ENCODE results near the gene TTC14. TPM values are rescaled to one million over a fixed set of nuclear protein-coding genes. Genes with fewer than 3 reads are reported as not detected.
A peak's percentile ranks its signal among the peaks of the same experiment; 100 is the strongest.
"Not testable (repeated sequence)": the region's sequence is repeated elsewhere in the genome, so short reads cannot be mapped to it uniquely, and the experiment has no call there.

The TTC14 gene, protein sequence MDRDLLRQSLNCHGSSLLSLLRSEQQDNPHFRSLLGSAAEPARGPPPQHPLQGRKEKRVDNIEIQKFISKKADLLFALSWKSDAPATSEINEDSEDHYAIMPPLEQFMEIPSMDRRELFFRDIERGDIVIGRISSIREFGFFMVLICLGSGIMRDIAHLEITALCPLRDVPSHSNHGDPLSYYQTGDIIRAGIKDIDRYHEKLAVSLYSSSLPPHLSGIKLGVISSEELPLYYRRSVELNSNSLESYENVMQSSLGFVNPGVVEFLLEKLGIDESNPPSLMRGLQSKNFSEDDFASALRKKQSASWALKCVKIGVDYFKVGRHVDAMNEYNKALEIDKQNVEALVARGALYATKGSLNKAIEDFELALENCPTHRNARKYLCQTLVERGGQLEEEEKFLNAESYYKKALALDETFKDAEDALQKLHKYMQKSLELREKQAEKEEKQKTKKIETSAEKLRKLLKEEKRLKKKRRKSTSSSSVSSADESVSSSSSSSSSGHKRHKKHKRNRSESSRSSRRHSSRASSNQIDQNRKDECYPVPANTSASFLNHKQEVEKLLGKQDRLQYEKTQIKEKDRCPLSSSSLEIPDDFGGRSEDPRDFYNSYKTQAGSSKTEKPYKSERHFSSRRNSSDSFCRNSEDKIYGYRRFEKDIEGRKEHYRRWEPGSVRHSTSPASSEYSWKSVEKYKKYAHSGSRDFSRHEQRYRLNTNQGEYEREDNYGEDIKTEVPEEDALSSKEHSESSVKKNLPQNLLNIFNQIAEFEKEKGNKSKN
- 48.6 and 50.0 TPM in 2 replicates for total RNA-seq

DNA sequence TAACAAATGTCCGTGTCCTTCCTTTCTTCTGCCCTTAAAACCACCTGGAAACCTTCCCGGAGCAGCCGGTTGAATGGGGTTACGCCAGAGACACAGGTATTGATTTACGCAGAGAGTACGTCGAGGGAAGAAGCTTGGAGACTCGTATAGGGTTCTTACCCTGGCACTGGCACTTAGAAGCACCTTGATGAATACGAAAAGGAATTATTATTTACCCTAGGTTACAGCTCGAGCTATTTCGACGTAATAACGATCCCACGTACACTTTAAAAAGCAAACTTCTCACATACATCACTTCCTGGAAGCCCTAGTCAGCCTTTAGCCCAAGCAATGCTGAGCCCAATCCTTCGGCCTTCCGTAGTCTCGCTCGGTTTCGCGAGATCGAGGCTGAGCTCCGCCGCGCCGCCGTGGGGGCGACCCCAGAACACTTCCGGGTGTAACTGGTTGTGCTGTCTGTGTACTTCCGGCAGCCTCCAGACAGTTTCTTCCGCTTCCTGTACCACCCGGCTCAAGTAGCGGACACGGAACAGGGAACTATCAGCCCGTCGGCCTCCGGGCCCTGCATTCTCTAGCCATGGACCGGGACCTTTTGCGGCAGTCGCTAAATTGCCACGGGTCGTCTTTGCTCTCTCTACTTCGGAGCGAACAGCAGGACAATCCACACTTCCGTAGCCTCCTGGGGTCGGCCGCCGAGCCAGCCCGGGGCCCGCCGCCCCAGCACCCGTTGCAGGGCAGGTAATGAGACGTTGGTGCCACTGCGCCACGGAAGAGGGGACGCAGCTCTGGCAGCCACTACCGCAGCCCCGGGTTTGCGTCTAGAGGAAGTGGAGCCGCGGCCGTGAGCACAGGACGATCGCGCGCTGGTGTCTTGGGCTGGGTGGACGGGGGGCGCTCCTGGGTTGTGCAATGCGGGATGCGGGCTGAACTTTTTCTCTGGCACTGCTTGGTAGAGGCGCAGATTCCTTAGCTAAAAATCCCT lies at the start of gene TTC14:
TSS of gene TTC14 (plus strand) at position 476 of the 979 bp plus-strand sequence. CDS start at position 575, 99 bp downstream.
- peak within 1 kb of the TSS; percentile 88 for H3K4me3 Mint-ChIP-seq (ENCODE audit: low read depth)
- DNase-seq (ENCODE audit: low spot score) = peak; percentile 95
- intact Hi-C loops (cut with micrococcal nuclease) = loop anchor here (1.0 to 5.0 kb wide), 8 partner anchors 29 to 1255 kb away; partner anchors contain the start of genes ACTL6A, CCDC39, DNAJC19 and FXR1
- H3K27me3 Mint-ChIP-seq (ENCODE audit: low read depth) = peaks cover 11% of the 10 kb centered on the region
- H3K9me3 Mint-ChIP-seq = no peaks in the 10 kb centered on the region
- H3K27ac Mint-ChIP-seq = peak within 1 kb of the TSS; percentile 88
- H3K4me1 Mint-ChIP-seq (ENCODE audit: low read depth) = peaks cover 15% of the 10 kb centered on the region
- H3K36me3 Mint-ChIP-seq (ENCODE audit: low read depth) = peaks cover 46% of the 10 kb centered on the region

DNA sequence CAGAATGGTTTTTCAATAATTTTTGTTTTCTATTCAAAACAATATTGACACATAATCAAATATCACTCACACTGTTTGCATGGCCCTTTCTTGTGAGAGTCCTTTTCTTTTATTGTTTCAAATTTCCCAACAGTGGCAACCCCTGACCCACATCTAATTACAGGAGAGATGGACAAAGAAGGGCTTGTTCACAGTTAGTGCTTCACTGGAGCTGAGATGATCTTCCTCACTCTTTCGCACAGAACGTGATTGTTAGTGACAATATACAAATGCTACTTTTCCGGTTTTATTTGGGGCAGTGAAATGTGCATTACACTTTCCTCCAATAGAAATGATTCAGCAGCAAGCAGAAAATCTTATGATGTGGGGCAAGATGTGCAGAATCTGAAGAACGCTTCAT lies 38.6 kb upstream of the TTC14 start:
- DNase-seq (ENCODE audit: low spot score) = no peak
- intact Hi-C loops (cut with micrococcal nuclease) = no loop called here
- Mint-ChIP-seq H3K4me1 (ENCODE audit: low read depth) (no peaks in the 10 kb centered on the region), H3K4me3 (ENCODE audit: low read depth) (no peak overlapping the region), H3K27me3 (ENCODE audit: low read depth) (no peaks in the 10 kb centered on the region), H3K9me3 (no peaks in the 10 kb centered on the region), H3K36me3 (ENCODE audit: low read depth) (no peaks in the 10 kb centered on the region), H3K27ac (no peak overlapping the region)

DNA sequence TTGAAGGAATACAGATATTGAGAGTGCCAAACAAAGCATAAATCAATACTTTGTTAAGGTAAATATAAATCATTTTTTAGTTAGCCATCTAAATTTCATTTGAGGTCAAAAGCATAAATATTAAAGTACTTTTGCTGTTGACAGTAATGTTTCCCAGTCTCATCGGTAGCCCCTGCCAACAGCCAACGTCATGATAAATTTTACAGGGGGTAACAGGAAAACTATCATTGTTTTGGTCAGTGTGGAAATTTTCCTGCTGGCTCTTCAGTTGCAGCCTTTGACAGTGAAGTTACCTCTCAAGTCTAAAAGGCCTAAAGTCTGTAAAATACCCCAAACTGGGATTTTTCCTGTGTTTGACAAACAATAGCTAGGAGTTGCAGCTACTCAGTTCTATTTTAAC lies 37.3 kb upstream of the TTC14 start:
- intact Hi-C loops (cut with micrococcal nuclease) = no loop called here
- Mint-ChIP-seq H3K4me3 (ENCODE audit: low read depth) (no peak overlapping the region), H3K27ac (no peak overlapping the region), H3K36me3 (ENCODE audit: low read depth) (no peaks in the 10 kb centered on the region), H3K4me1 (ENCODE audit: low read depth) (no peaks in the 10 kb centered on the region), H3K27me3 (ENCODE audit: low read depth) (no peaks in the 10 kb centered on the region), H3K9me3 (no peaks in the 10 kb centered on the region)
- no peak for DNase-seq (ENCODE audit: low spot score)

DNA sequence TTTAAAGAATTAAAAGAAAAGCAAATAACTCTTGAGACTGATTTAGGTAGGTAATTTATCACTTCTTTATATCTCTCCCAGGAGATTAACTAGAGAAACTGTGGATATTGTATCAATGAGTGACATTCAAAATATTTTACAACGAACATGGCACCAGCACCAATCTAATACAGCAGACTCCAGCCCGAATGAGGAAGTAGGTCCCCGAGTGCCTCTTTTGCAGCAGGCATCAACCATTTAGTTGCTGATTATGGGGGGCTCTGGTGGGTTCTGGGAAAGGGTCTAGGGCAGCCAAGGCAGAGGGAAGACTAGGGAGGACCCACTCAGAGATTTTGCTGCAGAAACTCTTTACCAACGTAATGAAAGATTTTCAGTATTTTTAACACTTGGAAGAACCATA lies 31.7 kb upstream of the TTC14 start:
- Mint-ChIP-seq H3K9me3 (no peaks in the 10 kb centered on the region), H3K27ac (no peak overlapping the region), H3K4me3 (ENCODE audit: low read depth) (no peak overlapping the region), H3K4me1 (ENCODE audit: low read depth) (no peaks in the 10 kb centered on the region), H3K36me3 (ENCODE audit: low read depth) (no peaks in the 10 kb centered on the region), H3K27me3 (ENCODE audit: low read depth) (no peaks in the 10 kb centered on the region)
- DNase-seq (ENCODE audit: low spot score) = no peak
- intact Hi-C loops (cut with micrococcal nuclease) = no loop called here

DNA sequence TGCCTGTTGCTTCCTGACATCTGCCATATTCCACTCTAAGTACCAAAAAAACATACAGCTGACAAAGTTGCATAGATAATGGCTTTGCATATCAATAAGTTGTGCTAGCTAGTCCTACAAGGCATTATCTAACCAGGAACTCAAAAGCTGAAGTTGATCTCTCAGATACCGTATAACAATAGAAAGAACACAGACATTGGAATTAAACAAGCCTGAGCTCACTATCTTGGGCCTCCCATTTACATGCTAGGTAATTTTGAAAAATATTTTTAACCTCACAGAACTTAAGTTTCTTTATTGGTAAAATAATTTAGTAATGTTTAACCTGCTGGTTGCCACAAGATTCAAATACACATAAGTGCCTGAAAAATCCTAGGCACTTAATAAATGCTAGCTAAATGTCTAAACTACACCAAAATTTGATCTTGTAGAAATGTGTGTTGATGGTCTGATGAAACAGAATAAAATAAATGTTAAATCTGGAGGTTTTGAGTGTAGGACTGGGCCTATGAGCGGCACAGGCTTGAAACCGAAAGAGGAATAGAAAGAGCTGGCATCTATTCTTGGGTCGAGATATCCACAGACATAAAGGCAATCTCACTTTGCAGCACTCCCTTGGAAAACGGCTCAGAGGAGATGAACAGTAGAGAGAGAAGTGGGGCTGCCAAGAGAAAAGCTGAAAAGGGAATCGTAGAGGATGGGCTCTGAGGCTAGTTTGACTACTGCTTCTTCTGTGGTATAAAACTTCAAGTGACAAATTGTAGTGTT lies 29.9 kb upstream of the TTC14 start:
- H3K4me1 Mint-ChIP-seq (ENCODE audit: low read depth) = no peaks in the 10 kb centered on the region
- H3K4me3 Mint-ChIP-seq (ENCODE audit: low read depth) = no peak overlapping the region
- no peaks in the 10 kb centered on the region for H3K9me3 Mint-ChIP-seq
- H3K27me3 Mint-ChIP-seq (ENCODE audit: low read depth) = no peaks in the 10 kb centered on the region
- no peak for DNase-seq (ENCODE audit: low spot score)
- intact Hi-C loops (cut with micrococcal nuclease) = no loop called here
- H3K36me3 Mint-ChIP-seq (ENCODE audit: low read depth) = no peaks in the 10 kb centered on the region
- H3K27ac Mint-ChIP-seq = no peak overlapping the region

DNA sequence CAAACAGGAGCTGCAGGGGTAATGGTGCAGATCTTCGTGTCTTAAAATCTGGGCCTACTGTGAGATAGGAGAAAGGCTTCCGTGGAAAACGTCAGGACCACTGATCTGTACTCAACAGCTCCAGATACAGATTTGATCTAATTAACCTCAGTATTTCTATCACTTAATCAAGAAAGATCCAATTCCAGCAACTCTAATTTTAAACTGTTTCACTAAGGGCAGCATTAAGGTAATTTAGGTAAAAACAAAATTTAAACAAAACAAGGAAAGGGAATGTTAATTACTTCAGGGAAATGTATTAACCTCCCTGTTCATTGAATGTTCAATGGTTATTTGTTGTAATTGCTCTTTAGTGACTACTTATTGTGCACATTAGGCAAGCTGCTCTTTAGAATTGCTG lies 26.4 kb upstream of the TTC14 start:
- Mint-ChIP-seq H3K9me3 (no peaks in the 10 kb centered on the region), H3K36me3 (ENCODE audit: low read depth) (no peaks in the 10 kb centered on the region), H3K4me3 (ENCODE audit: low read depth) (no peak overlapping the region), H3K4me1 (ENCODE audit: low read depth) (no peaks in the 10 kb centered on the region), H3K27me3 (ENCODE audit: low read depth) (no peaks in the 10 kb centered on the region), H3K27ac (no peak overlapping the region)
- intact Hi-C loops (cut with micrococcal nuclease) = no loop called here
- no peak for DNase-seq (ENCODE audit: low spot score)

DNA sequence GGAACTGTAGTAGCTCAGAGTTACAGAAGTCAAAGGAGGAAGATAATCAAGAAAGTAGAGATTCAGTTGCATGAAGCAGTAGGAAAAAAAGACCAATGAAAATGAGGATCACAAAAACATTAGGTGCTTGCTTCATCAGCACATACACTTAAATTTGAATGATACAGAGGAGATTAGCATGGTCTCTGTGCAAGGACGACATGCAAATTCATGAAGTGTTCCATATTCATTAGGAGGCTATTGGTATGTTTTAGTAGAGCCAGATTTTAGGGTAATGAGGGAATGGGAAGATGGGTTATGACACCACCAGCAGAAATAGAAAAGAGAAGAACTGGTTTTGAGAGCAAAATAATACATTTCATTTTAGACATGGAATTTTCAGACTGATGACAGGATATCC lies 21.0 kb upstream of the TTC14 start:
- no peaks in the 10 kb centered on the region for H3K4me1 Mint-ChIP-seq (ENCODE audit: low read depth)
- intact Hi-C loops (cut with micrococcal nuclease) = no loop called here
- H3K27me3 Mint-ChIP-seq (ENCODE audit: low read depth) = peaks cover 8% of the 10 kb centered on the region
- no peaks in the 10 kb centered on the region for H3K36me3 Mint-ChIP-seq (ENCODE audit: low read depth)
- no peak overlapping the region for H3K4me3 Mint-ChIP-seq (ENCODE audit: low read depth)
- no peak for DNase-seq (ENCODE audit: low spot score)
- no peaks in the 10 kb centered on the region for H3K9me3 Mint-ChIP-seq
- H3K27ac Mint-ChIP-seq = no peak overlapping the region

DNA sequence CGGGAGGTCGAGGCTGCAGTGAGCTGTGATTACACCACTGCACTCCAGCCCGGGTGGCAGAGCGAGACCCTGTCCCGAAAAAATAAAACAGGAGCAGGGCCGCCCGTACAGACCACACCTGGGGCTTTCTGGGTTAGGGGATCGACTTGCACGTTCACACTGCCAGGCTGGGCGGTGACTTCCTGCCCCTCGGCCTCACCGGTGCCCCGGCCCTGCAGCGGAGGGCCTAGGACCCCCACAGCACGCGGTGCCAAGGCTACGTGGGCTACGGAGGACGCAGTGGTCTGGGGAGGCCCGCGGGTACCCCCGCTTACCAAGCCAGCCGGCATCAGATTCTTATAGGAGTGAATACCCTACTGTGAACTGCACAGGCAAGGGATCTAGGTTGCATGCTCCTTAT lies 11.6 kb upstream of the TTC14 start:
- DNase-seq (ENCODE audit: low spot score) = no peak
- H3K4me3 Mint-ChIP-seq (ENCODE audit: low read depth) = no peak overlapping the region
- intact Hi-C loops (cut with micrococcal nuclease) = loop anchor here (10.0 kb wide), 1 partner anchor 656 kb away; no protein-coding TSS in a partner anchor
- H3K4me1 Mint-ChIP-seq (ENCODE audit: low read depth) = peaks cover 1% of the 10 kb centered on the region
- no peaks in the 10 kb centered on the region for H3K36me3 Mint-ChIP-seq (ENCODE audit: low read depth)
- peaks cover 18% of the 10 kb centered on the region for H3K27me3 Mint-ChIP-seq (ENCODE audit: low read depth)
- no peaks in the 10 kb centered on the region for H3K9me3 Mint-ChIP-seq
- no peak overlapping the region for H3K27ac Mint-ChIP-seq

DNA sequence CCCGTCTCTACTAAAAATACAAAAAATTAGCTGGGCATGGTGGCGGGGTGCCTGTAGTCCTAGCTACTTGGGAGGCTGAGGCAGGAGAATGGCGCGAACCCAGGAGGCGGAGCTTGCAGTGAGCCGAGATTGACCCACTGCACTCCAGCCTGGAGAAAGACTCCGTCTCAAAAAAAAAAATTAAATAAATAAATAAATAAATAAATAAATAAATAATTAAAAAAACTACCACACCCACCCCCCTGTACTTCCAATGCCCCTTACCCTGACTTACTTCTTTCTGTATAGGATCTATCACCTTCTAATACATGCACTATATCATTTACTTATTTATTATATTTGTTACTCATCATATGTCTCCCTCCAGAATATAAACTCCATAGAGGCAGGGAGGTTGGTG lies 8.3 kb upstream of the TTC14 start:
- intact Hi-C loops (cut with micrococcal nuclease) = loop anchor here (10.0 kb wide), 1 partner anchor 659 kb away; no protein-coding TSS in a partner anchor
- H3K4me3 Mint-ChIP-seq (ENCODE audit: low read depth); H3K4me1 Mint-ChIP-seq (ENCODE audit: low read depth); H3K27ac Mint-ChIP-seq; DNase-seq (ENCODE audit: low spot score); H3K36me3 Mint-ChIP-seq (ENCODE audit: low read depth); H3K9me3 Mint-ChIP-seq: not testable (repeated sequence)
- peaks cover 19% of the 10 kb centered on the region for H3K27me3 Mint-ChIP-seq (ENCODE audit: low read depth)

DNA sequence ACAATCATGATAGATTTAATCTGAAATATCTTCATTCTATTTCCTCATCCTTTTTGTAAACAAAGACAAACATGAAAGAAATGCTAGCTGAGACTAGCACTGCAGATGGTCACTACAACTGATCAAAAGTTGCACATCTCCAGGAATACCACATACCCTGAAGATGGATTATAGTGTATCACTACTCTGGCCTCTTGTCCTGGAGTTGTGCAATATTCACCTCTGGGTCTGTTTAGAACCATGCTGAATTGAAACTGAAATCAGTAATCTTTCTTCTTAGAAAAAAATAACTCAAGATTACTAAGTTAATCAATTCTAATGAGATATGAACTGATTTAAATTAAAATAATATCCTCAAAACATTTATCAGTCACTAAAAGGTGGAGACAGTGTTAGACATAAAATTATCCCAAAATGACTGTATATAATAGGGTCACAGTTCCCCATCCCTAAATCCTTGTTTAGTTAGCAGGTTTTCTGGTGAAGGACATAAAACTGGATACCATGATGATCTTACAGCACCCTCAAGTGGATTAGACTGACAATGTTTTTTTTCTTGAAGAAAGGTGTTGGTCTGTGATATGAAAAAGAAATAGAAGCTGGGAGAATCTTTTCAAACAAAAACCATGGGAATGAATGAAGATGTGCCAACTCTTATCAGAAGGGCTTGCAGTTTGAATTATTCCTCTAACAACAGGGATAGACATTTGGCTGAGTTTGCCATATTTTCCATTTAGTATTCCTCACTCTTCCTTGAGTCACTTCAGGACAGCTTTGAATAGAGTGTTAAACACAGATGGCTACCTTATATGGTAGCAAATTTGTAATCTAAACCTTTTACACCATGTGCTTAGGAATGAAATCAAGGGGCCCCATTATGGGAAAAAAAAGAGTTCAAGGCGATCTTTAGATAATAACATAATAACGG lies 7.1 kb upstream of the TTC14 start:
- Mint-ChIP-seq H3K4me1 (ENCODE audit: low read depth) (peaks cover 1% of the 10 kb centered on the region), H3K36me3 (ENCODE audit: low read depth) (no peaks in the 10 kb centered on the region), H3K4me3 (ENCODE audit: low read depth) (no peak overlapping the region), H3K9me3 (no peaks in the 10 kb centered on the region), H3K27ac (no peak overlapping the region), H3K27me3 (ENCODE audit: low read depth) (peaks cover 22% of the 10 kb centered on the region)
- DNase-seq (ENCODE audit: low spot score) = no peak
- intact Hi-C loops (cut with micrococcal nuclease) = loop anchor here (10.0 kb wide), 1 partner anchor 660 kb away; no protein-coding TSS in a partner anchor

DNA sequence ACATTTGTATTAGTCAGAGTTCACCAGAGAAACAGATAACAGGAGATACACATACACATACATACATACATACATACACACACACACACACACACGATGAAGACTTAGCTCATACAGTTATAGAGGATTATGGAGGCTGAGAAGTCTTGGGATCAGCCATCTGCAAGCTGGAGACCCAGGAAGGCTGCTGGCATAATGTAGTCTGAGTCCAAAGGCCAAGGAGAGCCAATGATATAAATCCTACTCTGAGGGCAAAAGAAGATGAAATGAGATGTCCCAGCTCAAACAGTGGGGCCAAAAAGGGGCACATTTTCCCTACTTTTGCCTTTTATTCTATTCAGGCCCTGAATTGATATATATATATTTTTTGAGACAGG lies 6.4 kb upstream of the TTC14 start:
- H3K4me1 Mint-ChIP-seq (ENCODE audit: low read depth) = peaks cover 1% of the 10 kb centered on the region
- no peak overlapping the region for H3K4me3 Mint-ChIP-seq (ENCODE audit: low read depth)
- H3K9me3 Mint-ChIP-seq = no peaks in the 10 kb centered on the region
- H3K27ac Mint-ChIP-seq = no peak overlapping the region
- no peak for DNase-seq (ENCODE audit: low spot score)
- peaks cover 24% of the 10 kb centered on the region for H3K27me3 Mint-ChIP-seq (ENCODE audit: low read depth)
- intact Hi-C loops (cut with micrococcal nuclease) = loop anchor here (10.0 kb wide), 1 partner anchor 661 kb away; no protein-coding TSS in a partner anchor
- no peaks in the 10 kb centered on the region for H3K36me3 Mint-ChIP-seq (ENCODE audit: low read depth)
